ENCODE data around the gene ETV3L. TPM values are rescaled to one million over a fixed set of nuclear protein-coding genes. Genes with fewer than 3 reads are reported as not detected.

Gene ETV3L
- polyA plus RNA-seq, 1 experiment = 0.07 TPM

- no peak for TF ChIP-seq CTCF (IDR thresholded peaks at IDR 0.05; ENCODE audit: low read depth, low read length)
- ChIA-PET POLR2A (no interaction called here), CTCF (interaction anchor here (1.0 to 5.0 kb wide), 2 partner anchors 25 to 42 kb away, joined by 3 to 23 read pairs; no protein-coding TSS in a partner anchor)
- DNase-seq (ENCODE audit: low read depth, low spot score) = no peak
- Histone ChIP-seq H3K27me3 (ENCODE audit: control insufficient read depth, insufficient read depth, low read length) (peaks cover 12% of the 10 kb centered on the region), H3K27ac (ENCODE audit: low read depth, low read length) (no peak overlapping the region), H3K4me3 (ENCODE audit: low read depth, low read length) (no peak overlapping the region), H3K9me3 (ENCODE audit: control insufficient read depth, insufficient read depth, low read length) (no peaks in the 10 kb centered on the region; the same call in 1 of the 2 replicates)
Measured at GRCh38 chr1:157115429-157115838, 15.8 kb upstream of the ETV3L start.

GRCh38 chr1:157114183-157115121, 14.8 kb upstream of the ETV3L start:
- no peak for TF ChIP-seq CTCF (IDR thresholded peaks at IDR 0.05; ENCODE audit: low read depth, low read length)
- Histone ChIP-seq H3K27ac (ENCODE audit: low read depth, low read length) (no peak overlapping the region), H3K4me3 (ENCODE audit: low read depth, low read length) (no peak overlapping the region), H3K9me3 (ENCODE audit: control insufficient read depth, insufficient read depth, low read length) (no peaks in the 10 kb centered on the region; the same call in 1 of the 2 replicates), H3K27me3 (ENCODE audit: control insufficient read depth, insufficient read depth, low read length) (peaks cover 12% of the 10 kb centered on the region)
- ChIA-PET CTCF (interaction anchor here (0.6 to 5.0 kb wide), 4 partner anchors 10 to 43 kb away, joined by 3 to 23 read pairs (median 4); no protein-coding TSS in a partner anchor), POLR2A (no interaction called here)
- DNase-seq (ENCODE audit: low read depth, low spot score) = no peak

- Histone ChIP-seq H3K27ac (ENCODE audit: low read depth, low read length) (no peak overlapping the region), H3K27me3 (ENCODE audit: control insufficient read depth, insufficient read depth, low read length) (peaks cover 12% of the 10 kb centered on the region), H3K9me3 (ENCODE audit: control insufficient read depth, insufficient read depth, low read length) (no peaks in the 10 kb centered on the region; the same call in 1 of the 2 replicates), H3K4me3 (ENCODE audit: low read depth, low read length) (no peak overlapping the region)
- no peak for DNase-seq (ENCODE audit: low read depth, low spot score)
- CTCF ChIA-PET = interaction anchor here (0.7 to 5.0 kb wide), 2 partner anchors 23 to 40 kb away, joined by 4 to 23 read pairs; no protein-coding TSS in a partner anchor
- no peak for TF ChIP-seq CTCF (IDR thresholded peaks at IDR 0.05; ENCODE audit: low read depth, low read length)
- POLR2A ChIA-PET = no interaction called here
Measured at GRCh38 chr1:157113631-157114030, 14.0 kb upstream of the ETV3L start.

- ChIA-PET POLR2A (no interaction called here), CTCF (interaction anchor here (5.0 kb wide), 1 partner anchor 23 kb away, joined by 23 read pairs; no protein-coding TSS in a partner anchor)
- DNase-seq (ENCODE audit: low read depth, low spot score) = no peak
- Histone ChIP-seq H3K9me3 (ENCODE audit: control insufficient read depth, insufficient read depth, low read length) (no peaks in the 10 kb centered on the region; the same call in 1 of the 2 replicates), H3K27me3 (ENCODE audit: control insufficient read depth, insufficient read depth, low read length) (peaks cover 12% of the 10 kb centered on the region), H3K27ac (ENCODE audit: low read depth, low read length) (no peak overlapping the region), H3K4me3 (ENCODE audit: low read depth, low read length) (no peak overlapping the region)
- no peak for TF ChIP-seq CTCF (IDR thresholded peaks at IDR 0.05; ENCODE audit: low read depth, low read length)
Measured at GRCh38 chr1:157113106-157113505, 13.5 kb upstream of the ETV3L start.
